ENCODE measurements around the gene ESR2.
"Not testable (repeated sequence)": the region's sequence is repeated elsewhere in the genome, so short reads cannot be mapped to it uniquely, and the experiment has no call there.

The ESR2 gene

DNA sequence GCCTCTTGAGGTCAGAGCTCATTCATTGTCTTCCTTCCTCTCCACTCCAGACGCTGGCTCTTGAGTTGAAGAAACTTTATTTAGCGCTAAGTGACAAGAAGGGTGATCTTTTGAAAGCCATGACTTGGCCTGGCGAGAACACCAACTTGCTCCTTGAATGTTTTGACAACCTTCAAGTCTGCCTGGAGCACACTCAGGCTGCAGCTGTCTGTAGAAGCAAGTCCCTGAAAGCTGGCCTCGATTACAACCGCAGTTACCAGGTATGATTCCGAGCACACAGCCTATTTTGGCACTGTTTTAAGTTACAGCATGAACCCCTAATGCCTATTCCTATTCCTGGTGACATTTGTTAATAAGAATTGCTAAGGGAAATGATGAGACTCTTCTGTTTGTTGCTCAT lies 167.6 kb downstream of the ESR2 start:
- DNase-seq (ENCODE audit: low read depth): no peak

DNA sequence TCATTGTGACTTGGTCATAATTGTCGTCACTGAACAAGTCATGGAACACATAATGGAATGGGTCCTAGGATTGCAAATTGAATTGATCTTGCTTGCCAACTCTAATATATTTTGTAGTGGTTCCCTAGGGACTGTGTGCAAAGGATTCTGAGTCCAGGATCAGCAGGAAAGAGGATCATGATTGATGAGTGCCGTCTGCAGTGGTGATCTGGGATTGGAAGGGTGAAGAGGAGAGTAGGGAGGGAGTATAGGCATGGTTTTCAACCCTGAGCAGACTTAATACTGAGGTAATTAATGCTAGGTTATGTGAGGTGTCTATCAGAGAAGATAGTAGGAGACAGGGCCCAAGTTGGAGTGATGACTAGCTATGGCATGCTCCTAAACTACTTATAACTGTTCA lies 168.9 kb downstream of the ESR2 start:
- no peak for DNase-seq (ENCODE audit: low read depth)

DNA sequence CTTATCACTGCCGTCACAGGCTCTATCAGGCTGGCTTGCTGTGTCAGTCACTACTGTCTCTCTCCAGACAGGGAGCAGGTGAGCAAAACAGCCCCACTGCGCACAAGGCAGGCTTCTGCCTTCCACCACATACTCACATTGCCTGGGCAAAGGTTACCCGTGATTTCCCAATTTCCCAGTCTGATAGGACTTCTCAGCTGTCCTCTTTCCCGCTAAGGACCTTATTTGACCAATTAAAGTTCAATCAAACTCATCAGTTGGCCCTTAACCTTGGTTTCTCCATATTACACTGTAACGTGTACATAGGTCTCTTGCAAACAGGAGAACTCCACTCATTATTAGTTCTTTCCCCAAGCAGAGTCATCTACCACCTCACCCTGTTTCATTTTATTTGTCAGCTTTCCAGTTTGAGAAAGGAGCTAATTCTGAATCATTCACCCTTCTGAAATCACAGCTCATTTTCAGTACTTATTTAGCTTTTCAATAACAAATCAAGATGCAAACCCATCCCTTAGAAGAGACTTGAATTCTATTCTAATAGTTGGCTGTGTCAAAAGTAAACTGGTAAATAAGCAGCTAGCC lies 170.8 kb downstream of the ESR2 start:
- no peak for DNase-seq (ENCODE audit: low read depth)

DNA sequence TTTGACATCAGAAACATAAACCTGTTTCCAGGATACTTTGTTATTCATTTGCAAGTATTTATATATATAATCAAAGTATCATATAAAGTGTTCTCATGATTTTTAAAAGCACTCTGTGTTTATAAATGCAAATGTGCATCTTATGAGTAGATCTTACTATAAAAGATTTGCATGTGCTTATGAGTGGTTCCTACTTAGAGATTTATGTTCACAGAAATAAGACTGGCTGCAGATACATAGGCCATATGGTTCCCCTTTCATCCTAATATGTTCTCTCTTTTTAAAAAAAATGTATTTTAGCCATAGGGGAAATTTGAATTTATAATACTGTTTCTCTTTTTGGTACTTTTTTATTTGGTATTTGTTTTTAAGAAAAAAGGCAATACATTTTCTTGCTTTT lies 174.2 kb downstream of the ESR2 start:
- DNase-seq (ENCODE audit: low read depth): no peak

DNA sequence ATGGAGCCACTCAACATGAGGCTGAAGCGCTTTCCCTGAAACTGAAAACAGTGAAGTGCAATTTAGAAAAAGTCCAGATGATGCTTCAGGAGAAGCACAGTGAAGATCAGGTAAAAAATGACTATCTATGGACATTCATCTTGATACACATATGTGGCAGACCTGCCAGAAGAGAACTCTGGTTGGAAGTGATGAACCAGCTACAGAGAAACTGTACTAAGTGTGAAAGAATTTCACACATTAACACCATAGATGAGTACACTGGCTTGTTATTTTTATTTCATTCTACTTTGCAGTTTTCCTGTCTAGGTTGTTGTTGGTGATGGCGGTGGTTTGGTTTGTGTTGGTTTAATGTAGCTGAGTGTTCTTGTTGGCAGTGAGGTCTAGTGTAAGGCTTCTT lies 174.7 kb downstream of the ESR2 start:
- DNase-seq (ENCODE audit: low read depth): no peak

DNA sequence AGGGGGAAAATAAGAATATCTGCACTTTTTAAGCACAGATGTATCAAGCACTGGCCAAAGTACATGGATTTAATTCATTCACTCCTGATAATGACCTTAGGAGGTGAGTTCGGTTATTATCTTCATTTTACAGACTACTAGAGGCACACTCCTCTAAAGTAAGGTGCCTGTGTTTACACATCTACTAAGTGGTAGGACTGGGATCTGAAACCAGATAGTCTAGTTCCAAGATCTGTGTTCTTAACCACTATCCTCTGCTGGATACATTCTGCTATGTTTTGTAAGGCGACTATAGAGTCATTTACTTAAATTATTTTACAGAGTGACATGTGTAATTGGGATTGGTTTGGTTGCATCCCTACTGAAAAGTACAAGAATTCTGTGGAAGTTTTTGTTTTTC lies 175.3 kb downstream of the ESR2 start:
- no peak for DNase-seq (ENCODE audit: low read depth)

DNA sequence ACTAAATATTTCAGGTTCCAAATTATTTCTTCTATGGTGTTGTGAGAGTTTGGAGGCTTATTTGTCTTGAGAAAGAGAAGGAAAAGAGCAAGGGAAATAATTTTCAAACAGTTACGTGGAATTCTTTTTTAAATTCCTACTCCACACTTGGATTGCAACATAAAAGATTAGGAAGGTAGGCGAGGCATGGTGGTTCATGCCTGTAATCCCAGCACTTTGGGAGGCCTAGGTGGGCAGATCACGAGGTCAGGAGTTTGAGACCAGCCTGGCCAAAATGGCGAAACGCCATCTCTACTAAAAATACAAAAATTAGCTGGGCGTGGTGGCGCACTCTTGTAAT lies 175.8 kb downstream of the ESR2 start:
- not testable (repeated sequence) for DNase-seq (ENCODE audit: low read depth)

DNA sequence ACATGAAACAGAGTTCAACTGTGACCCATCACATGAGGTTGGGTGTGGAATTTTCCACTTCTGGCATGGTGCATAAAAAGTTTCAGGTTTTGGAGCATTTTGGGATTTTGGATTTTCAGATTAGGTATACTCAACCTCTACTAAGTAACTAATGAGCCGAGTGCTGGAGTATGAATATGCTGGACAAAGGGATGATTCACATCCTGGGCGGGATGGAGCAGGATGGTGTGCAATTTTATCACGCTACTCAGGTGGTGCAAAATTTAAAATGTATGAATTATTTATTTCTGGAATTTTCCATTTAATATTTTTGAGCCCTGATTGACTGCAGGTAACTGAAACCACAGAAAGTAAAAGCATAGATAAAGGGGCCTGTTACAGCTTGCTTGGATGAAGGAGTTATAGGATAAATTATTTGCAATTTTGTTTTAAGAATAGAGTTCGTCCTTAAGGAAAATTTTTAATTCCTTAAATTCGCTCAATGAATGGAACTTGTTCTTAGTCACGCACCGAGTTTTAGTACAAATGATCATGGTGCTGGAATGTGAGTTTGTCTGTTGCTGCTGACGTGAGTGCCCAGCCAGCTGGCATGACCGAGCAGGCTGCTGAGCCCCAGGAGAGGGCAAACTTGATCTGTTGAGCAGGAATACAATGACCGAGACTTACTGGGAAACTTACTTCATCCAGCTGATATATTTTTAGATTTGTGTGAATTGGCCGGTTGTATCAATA lies 176.3 kb downstream of the ESR2 start:
- no peak for DNase-seq (ENCODE audit: low read depth)

DNA sequence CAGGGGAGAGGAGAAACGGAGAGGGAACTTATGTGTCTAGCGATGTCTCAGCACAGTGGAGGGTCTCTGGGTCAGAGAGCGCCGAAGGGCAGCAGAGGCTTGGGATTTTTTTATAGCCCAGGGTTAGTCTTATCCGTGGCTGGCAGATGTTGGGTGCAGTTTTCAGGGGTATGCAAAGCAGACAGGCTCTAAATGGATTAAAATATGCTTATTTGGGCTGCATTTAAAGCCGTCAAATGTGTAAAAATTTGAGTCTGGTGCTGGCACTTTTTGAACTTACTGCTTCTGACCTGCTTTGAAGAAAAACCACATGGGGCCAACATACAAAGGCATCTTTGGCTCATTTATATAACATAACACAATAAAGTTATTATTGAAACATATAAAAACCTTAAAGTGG lies 178.8 kb downstream of the ESR2 start:
- no peak for DNase-seq (ENCODE audit: low read depth)

DNA sequence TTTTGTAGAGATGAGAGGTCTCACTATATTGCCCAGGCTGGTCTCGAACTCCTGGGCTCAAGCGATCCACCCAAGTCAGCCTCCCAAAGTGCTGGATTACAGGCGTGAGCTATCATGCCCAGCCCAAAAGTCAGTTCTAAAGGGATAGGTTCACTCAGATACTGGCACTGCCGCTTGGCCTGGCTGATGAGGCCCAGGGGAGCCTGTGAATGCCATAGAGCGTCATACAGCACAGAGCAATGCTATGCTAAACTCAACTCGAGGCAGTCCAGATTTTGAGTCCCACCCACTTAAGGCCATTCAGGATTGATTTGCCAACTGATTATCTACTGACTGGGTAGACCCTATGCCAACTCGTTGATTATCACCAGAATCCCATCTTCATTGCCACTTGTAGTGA lies 179.4 kb downstream of the ESR2 start:
- no peak for DNase-seq (ENCODE audit: low read depth)

DNA sequence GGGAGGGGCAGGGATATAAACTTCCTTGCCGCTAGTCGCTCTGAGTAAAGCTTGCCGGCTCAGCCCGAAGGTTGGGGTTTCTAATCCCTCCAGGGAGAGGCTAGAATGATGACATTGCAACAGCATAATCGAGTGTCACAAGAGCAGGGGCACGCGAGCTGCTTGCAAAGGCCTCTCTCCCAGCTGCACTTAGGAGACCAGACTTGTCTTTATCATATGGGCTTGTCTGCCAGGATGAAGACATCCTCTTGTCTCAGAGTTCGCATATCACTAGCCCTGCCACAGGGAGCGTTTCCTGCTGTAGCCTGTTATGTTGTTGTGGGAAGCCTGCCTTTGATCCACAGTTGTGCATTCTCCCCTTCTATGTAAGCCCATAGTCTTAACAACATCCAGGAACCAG lies 180.0 kb downstream of the ESR2 start:
- DNase-seq (ENCODE audit: low read depth): no peak

DNA sequence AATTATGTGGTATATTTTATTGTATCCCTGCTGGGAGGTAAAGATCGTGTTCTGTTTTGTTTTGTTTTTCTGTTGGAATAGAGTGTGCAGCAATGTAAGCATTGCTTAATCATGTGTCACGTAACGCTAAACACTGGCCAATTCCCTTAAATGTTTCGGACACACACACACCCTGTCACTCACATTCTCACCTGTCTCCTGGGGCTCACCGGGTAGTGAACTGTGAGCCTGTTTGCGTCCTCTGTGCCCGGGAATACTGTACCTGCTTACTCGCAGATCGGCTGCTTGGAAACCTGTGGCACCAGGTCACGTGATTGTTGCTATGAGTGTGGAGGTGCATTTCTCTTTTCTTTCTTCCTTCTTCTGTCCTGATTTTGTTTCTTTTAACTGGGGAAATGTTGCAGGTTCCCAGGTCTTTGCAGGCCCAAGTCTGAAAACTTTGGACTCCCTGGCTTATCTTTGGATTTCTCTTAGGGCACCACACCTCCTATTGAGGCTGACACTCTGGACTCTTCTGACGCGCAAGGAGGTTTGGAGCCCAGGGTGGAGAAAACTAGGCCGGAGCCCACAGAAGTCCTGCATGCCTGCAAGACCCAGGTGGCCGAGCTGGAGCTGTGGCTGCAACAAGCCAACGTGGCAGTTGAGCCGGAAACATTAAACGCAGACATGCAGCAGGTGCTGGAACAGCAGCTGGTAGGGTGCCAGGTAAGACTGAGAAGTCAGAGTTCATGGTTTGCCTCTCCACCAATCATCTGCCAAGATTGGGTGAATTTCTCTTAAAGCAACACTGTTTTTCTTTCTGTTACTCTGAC lies 181.1 kb downstream of the ESR2 start:
- no peak for DNase-seq (ENCODE audit: low read depth)

DNA sequence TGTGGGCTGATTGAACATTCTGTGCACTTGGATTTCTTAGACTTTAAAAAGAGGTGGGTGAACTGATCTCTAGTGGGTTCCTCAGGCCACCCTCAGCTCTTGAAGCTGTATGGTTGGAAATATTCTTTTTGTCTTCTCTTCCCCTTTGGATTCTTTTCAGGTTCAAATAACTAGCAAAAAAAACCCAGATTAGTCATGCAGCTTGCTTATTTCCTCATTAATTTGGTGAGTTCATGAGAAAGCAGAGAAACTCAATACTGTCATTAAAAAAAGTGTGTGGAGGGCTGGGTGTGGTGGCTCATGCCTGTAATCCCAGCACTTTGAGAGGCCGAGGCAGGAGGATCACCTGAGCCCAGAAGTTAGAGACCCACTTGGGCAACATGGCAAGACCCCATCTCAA lies 183.4 kb downstream of the ESR2 start:
- DNase-seq (ENCODE audit: low read depth): no peak

DNA sequence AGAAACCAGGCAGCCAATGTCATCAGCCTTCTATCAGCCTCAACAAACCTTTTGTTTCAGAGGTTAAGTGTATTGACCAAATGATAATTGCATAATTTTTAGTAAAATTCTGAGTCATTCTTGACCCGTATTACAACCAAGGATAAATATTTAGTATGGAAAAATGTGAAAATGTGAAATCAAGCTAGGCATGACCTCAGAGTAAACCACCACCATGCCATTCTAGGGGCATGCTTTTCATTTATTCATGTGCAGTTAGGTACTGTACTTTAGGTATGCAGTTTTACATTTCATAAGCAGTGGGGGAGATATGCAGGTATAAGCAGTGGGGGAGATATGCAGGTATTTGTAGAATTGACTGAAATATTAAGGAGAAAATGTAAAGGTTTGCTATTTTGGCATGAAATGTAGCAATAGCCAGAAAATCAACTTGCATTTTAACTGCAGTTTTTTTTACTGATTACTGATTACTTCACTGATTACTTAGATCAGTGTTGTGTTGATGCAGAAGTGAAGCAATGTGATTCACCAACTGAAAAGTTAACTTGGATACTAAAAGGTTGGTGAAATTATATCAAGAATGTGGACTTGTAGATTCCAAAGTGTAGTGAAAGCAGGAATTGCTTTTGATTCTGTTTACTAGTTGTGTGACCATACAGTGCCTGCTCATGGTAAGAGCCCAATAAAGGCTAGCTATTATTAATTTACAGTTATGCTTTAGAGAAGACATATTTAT lies 184.2 kb downstream of the ESR2 start:
- no peak for DNase-seq (ENCODE audit: low read depth)

DNA sequence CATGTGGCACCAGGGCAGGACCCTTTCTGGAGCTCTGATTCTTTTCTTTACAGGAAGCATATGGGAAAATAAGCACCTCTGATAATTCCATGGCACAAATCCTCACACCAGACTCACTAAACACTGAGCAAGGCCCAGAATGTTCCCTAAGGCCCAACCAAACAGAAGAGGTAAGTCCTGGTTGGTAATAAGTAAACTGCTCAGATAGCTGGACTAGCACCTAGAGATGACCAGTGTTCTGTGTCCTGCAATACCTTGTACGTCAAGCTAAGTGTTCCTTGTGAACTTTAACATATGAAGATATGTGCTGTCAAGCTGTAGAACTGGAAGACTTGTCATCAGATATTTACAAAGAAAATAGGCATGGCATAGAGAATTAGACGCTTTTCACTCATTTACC lies 186.7 kb downstream of the ESR2 start:
- DNase-seq (ENCODE audit: low read depth): no peak

DNA sequence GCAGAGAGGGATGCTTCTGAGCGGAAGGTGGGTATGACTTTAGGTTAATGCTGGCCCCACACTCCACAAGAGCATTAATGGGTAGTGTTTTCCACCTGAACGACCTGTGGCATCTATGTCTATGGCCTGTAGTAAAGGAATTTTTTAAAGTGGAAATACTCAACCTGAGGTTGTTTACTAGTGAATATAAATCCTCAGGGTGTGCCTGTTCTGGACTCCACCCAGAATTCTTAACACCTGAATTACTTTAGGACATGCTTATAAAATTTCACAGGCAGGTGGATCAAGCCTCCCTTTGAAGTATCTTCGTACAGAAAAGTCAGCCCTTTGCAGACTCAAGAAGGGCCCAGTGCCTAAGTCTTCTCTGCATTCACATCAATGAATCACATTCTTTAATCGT lies 196.1 kb downstream of the ESR2 start:
- DNase-seq (ENCODE audit: low read depth): no peak

DNA sequence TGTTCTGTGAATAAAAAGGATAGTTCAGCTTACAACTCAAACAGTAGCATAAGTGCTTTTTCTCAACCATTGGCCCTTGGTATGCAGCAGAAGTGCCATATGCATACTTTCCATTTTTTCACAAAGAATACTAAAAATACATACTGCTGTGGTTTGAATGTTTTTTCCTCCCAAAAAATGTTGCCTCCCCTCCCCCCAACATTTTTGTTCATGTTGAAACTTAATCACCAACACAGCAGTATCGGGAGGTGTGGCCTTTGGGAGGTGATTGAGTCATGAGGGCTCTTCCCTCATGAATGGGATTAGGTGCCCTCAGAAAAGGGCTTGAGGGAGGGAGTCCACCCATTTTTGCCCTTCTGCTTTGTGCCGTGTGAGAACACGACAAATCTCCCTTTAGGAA lies 198.6 kb downstream of the ESR2 start:
- DNase-seq (ENCODE audit: low read depth): no peak

DNA sequence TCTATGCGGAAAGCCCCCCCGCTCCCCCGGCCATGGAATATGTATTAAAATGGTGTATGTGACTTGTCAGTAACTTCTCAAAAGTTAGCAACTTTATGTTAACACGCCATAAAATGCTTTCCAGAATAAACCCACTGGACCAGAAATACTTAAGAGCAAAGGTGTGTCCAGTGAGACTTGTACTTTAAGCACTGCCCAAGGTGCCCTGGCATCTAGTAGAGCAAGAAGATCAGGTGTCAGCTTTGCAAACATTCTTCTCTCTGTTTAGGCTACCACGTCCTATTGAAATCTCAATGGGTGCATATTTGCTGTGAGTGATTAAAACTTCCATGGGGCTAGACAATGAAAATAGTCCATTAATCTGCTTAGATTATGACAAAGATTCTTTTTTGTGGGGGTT lies 201.2 kb downstream of the ESR2 start:
- DNase-seq (ENCODE audit: low read depth): no peak

DNA sequence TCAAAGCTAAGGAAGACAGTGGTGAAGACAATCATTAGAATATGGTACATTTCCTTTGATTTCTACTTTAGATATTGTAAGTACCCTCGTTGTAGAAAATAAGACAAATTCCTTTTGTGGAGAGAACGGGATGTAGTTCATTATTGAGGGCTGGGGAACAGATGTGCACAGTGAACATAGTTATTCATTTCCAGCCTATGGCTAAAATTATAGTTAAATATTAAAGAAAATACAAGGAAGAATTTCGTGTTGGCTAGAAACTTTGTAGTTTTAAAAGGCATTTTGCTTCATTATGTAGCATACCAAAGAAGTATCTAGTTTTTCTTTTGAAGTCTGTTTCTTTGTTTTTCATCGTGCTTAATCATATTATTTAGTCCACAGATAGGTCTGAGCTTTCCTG lies 201.8 kb downstream of the ESR2 start:
- no peak for DNase-seq (ENCODE audit: low read depth)

DNA sequence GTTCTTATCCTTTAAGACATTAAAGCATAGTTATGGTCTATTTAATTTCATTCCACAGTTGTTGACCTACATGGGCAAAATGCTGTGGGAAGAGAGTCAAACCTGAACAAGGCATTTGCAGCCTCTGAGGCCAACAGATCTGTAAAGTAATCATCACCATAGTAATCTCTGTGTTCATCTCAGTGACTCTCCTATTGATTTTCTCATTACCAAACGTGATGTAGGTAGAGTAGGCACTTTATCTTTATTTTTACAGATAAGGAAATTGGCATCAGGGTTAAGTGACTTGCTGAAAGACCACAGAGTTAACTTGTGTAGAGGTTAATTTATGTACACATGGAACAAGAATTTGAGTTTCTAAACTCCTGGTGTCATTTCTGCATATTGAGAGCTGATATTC lies 203.0 kb downstream of the ESR2 start:
- DNase-seq (ENCODE audit: low read depth): no peak

DNA sequence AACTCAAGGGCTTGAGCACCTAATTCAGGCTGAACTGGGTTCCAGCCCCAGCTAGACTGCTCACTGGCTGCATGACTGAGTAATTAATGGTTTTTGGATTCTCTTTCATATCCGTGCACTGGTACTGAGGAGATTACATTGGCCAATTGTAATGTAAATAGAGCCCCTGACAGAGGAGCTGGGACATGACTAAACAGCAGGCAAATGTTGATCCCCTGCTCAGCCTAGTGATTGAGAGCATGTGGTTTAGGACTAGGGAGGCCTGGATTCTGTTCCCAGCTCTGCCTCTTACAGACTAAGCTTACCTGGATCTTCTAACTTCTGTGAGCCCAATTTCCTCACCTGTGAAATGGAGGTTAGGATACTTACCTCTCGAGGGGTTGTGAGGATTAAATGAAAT lies 204.3 kb downstream of the ESR2 start:
- DNase-seq (ENCODE audit: low read depth): no peak

DNA sequence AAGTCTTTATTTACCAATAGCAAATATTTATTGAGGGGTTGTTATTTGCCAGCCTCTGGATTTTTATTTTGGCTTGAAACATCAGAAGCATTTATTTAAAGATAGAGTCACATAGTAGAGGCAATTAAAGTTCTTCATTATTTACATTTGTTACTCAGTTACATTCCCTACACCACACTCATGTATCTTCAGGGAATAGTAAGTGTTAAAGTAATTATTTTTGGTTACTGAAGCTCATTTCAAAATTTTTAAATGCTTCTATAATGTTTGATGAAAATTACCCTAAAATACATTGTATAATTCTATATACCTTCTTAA lies 205.6 kb downstream of the ESR2 start:
- no peak for DNase-seq (ENCODE audit: low read depth)

DNA sequence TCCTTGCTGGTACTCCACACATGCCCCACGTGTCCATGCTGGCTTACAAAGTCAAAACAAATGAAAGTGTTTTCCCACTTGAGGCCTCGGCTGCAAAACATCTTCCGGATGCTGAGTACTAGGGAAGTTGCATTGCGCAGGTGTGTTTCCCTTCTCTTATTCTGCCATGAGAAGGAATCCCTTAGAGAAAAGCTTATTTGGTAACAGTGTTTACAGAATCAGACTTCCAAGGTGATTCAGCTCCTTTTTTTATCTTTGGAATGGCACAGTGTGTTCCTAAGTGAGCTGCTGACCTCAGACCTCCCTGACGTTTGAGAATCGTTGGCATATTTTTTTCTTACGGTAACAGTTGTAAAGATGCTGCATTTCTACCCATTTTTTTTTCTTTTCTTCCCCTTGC lies 211.3 kb downstream of the ESR2 start:
- DNase-seq (ENCODE audit: low read depth): no peak

Data from T-helper 22 cell (primary cell).